ENCODE data around the gene LBHD1.
A peak's percentile ranks its signal among the peaks of the same experiment; 100 is the strongest.

The LBHD1 gene

GRCh38 chr11:62708793-62709192 lies 36.7 kb upstream of the LBHD1 start:
- H3K27ac Mint-ChIP-seq: peak overlapping the region; percentile 96 to 99 (median 97)
- peaks cover 49% of the 10 kb centered on the region for H3K4me1 Mint-ChIP-seq
- peaks cover 33% of the 10 kb centered on the region for H3K36me3 Mint-ChIP-seq (ENCODE audit: low read depth)
- TF ChIP-seq CTCF (IDR thresholded peaks at IDR 0.05; ENCODE audit: unreplicated experiment in 3 of 3): no peak
- no peaks in the 10 kb centered on the region for H3K9me3 Mint-ChIP-seq
- no peaks in the 10 kb centered on the region for H3K27me3 Mint-ChIP-seq (ENCODE audit: low read depth)
- peak overlapping the region; percentile 83 to 91 (median 90) for H3K4me3 Mint-ChIP-seq

GRCh38 chr11:62708392-62708791 lies 36.3 kb upstream of the LBHD1 start:
- Mint-ChIP-seq H3K27me3 (ENCODE audit: low read depth) (no peaks in the 10 kb centered on the region), H3K4me3 (peak overlapping the region; percentile 83 to 91 (median 90)), H3K36me3 (ENCODE audit: low read depth) (peaks cover 30% of the 10 kb centered on the region), H3K9me3 (no peaks in the 10 kb centered on the region), H3K27ac (peak overlapping the region; percentile 96 to 99 (median 97)), H3K4me1 (peaks cover 46% of the 10 kb centered on the region)
- no peak for TF ChIP-seq CTCF (IDR thresholded peaks at IDR 0.05; ENCODE audit: unreplicated experiment in 3 of 3)

GRCh38 chr11:62707277-62707861 lies 35.3 kb upstream of the LBHD1 start, which contains the start of the genes BSCL2 and GNG3:
Gene BSCL2, minus strand, starts transcription at chr11:62707424. Its CDS starts 229 bp downstream, at chr11:62707195.
Gene GNG3, plus strand, starts transcription at chr11:62707676. Its CDS starts 620 bp downstream, at chr11:62708296.
- Mint-ChIP-seq H3K4me1 (peaks cover 39% of the 10 kb centered on the region), H3K27me3 (ENCODE audit: low read depth) (no peaks in the 10 kb centered on the region), H3K4me3 (peak within 1 kb of the TSS; percentile 83 to 91 (median 90)), H3K9me3 (no peaks in the 10 kb centered on the region), H3K36me3 (ENCODE audit: low read depth) (peaks cover 24% of the 10 kb centered on the region), H3K27ac (peak within 1 kb of the TSS; percentile 96 to 99 (median 97))
- TF ChIP-seq CTCF (IDR thresholded peaks at IDR 0.05; ENCODE audit: unreplicated experiment in 3 of 3): no peak

GRCh38 chr11:62706850-62707247 lies 34.8 kb upstream of the LBHD1 start:
- peak overlapping the region; percentile 96 to 99 (median 97) for H3K27ac Mint-ChIP-seq
- no peaks in the 10 kb centered on the region for H3K27me3 Mint-ChIP-seq (ENCODE audit: low read depth)
- no peaks in the 10 kb centered on the region for H3K9me3 Mint-ChIP-seq
- peaks cover 25% of the 10 kb centered on the region for H3K36me3 Mint-ChIP-seq (ENCODE audit: low read depth)
- peaks cover 39% of the 10 kb centered on the region for H3K4me1 Mint-ChIP-seq
- H3K4me3 Mint-ChIP-seq: peak overlapping the region; percentile 83 to 91 (median 90)
- TF ChIP-seq CTCF (IDR thresholded peaks at IDR 0.05; ENCODE audit: unreplicated experiment in 3 of 3): no peak

GRCh38 chr11:62705880-62706849 lies 34.1 kb upstream of the LBHD1 start:
- peaks cover 28% of the 10 kb centered on the region for H3K36me3 Mint-ChIP-seq (ENCODE audit: low read depth)
- H3K4me1 Mint-ChIP-seq: peaks cover 39% of the 10 kb centered on the region
- peak overlapping the region; percentile 96 to 99 (median 97) for H3K27ac Mint-ChIP-seq
- no peaks in the 10 kb centered on the region for H3K27me3 Mint-ChIP-seq (ENCODE audit: low read depth)
- TF ChIP-seq CTCF (IDR thresholded peaks at IDR 0.05; ENCODE audit: unreplicated experiment in 3 of 3): no peak
- H3K4me3 Mint-ChIP-seq: peak overlapping the region; percentile 83 to 93 (median 90)
- no peaks in the 10 kb centered on the region for H3K9me3 Mint-ChIP-seq

Data from nephron (organoid).